ENCODE data around the gene SMIM17. TPM values are rescaled to one million over a fixed set of nuclear protein-coding genes. Genes with fewer than 3 reads are reported as not detected.

SMIM17 gene
- total RNA-seq, 1 experiment from 2014 or later: not detected

- DNase-seq (ENCODE audit: low read depth, low spot score) (no peak), ATAC-seq (no peak)
- Histone ChIP-seq H3K9me2 (ENCODE audit: insufficient read depth) (no peaks in the 10 kb centered on the region), H3K4me1 (ENCODE audit: control insufficient read depth in 1 of 2, insufficient read depth in 2 of 2, low read length in 2 of 2) (no peaks in the 10 kb centered on the region), H3K27me3 (ENCODE audit: insufficient read depth, low read length) (no peaks in the 10 kb centered on the region), H4K20me1 (ENCODE audit: insufficient read depth) (no peaks in the 10 kb centered on the region), H3K9ac (ENCODE audit: low read length) (no peak overlapping the region), H3K79me2 (ENCODE audit: insufficient read depth, low read length) (no peaks in the 10 kb centered on the region), H3K4me3 (replicated peaks in 1 of 2; ENCODE audit: low read depth in 1 of 2, low read length in 2 of 2) (no peak overlapping the region), H3K27ac (ENCODE audit: low read depth, low read length) (no peak overlapping the region), H2AFZ (ENCODE audit: low read depth, low read length, poor library complexity, severe bottlenecking) (no peak overlapping the region), H3K36me3 (ENCODE audit: control insufficient read depth in 1 of 2, insufficient read depth in 2 of 2, low read length in 2 of 2) (no peaks in the 10 kb centered on the region), H3K9me3 (ENCODE audit: control insufficient read depth in 1 of 2, insufficient read depth in 1 of 2, low read depth in 1 of 2, low read length in 2 of 2) (peaks cover 16 to 28% of the 10 kb centered on the region in 2 experiments; a peak in 2 of 4 replicates), H3K4me2 (ENCODE audit: low read length) (no peak overlapping the region)
- ChIA-PET POLR2A (no interaction called here), CTCF (no interaction called here), RAD21 (ENCODE audit: low non-redundant PET in 1 of 2, low total read pairs in 2 of 2, uncharacterized antibody in 2 of 2, unreplicated experiment in 2 of 2) (no interaction called here)
- intact Hi-C loops (cut with micrococcal nuclease): no loop called here
- TF ChIP-seq ZFX (IDR thresholded peaks at IDR 0.05) (no peak), MAX (IDR thresholded peaks at IDR 0.05) (no peak), REST (IDR thresholded peaks at IDR 0.05; ENCODE audit: low read depth) (no peak), CTCF (IDR thresholded peaks at IDR 0.05 in 2 of 3, conservative IDR thresholded peaks at IDR 0.05 in 1 of 3; ENCODE audit: borderline replicate concordance in 1 of 3, insufficient read depth in 1 of 3, low read depth in 2 of 3, low read length in 2 of 3) (no peak), JUND (IDR thresholded peaks at IDR 0.05) (no peak), SIN3A (IDR thresholded peaks at IDR 0.05; ENCODE audit: low read depth) (no peak), YY1 (IDR thresholded peaks at IDR 0.05; ENCODE audit: extremely low read depth, insufficient replicate concordance, low read depth, low read length) (no peak), SP1 (IDR thresholded peaks at IDR 0.05; ENCODE audit: low read depth) (no peak), ZNF274 (IDR thresholded peaks at IDR 0.05; ENCODE audit: low read depth, low read length) (no peak), SRF (IDR thresholded peaks at IDR 0.05; ENCODE audit: low read depth) (no peak), EZH2 (IDR thresholded peaks at IDR 0.05) (no peak), EGR1 (IDR thresholded peaks at IDR 0.05; ENCODE audit: low read depth) (no peak), ELF1 (IDR thresholded peaks at IDR 0.05; ENCODE audit: borderline replicate concordance, low read depth) (no peak), EZH2phosphoT487 (IDR thresholded peaks at IDR 0.05; ENCODE audit: borderline replicate concordance) (no peak), ZBTB33 (IDR thresholded peaks at IDR 0.05; ENCODE audit: extremely low read depth, insufficient replicate concordance, low read length) (no peak)
- no TSS peak for BruUV-seq (replicated peaks)
These were observed 30.2 kb upstream of the SMIM17 start for GRCh38 chr19:56612737-56613136.

All from HCT116 (cell line).